Small intestine (tissue), 7 donors: ENCODE results near the gene CREB3L4. TPM values are rescaled to one million over a fixed set of nuclear protein-coding genes. Genes with fewer than 3 reads are reported as not detected.

Experiments used
- DNase-seq, 2 donors: peaks; one replicate each; pipeline versions ENCODE4 v3.0.0 to v3.0.0-alpha.2; 2013
- FAIRE-seq: peaks from 2 replicates; lab custom pipeline; 2012; peaks lifted over from hg19 to GRCh38; lab: Jason Lieb, UNC
- H3K27ac ChIP-seq, 3 donors: one replicate each; pipeline ENCODE4 v1.5.1; 2013; ENCODE audit warnings: low read length in 2 of 3, mild to moderate bottlenecking in 2 of 3, control low read depth in 1 of 3, inconsistent platforms in 1 of 3, low read depth in 1 of 3, moderate library complexity in 1 of 3
- H3K27me3 ChIP-seq, 3 donors: one replicate each; pipeline ENCODE4 v1.6.1; 2013; ENCODE audit warnings: low read length in 3 of 3, inconsistent platforms in 1 of 3; ENCODE audit not compliant: control insufficient read depth in 3 of 3, insufficient read depth in 3 of 3
- H3K36me3 ChIP-seq, 3 donors: one replicate each; pipeline ENCODE4 v1.6.1; 2013; ENCODE audit warnings: low read length in 3 of 3, inconsistent platforms in 1 of 3, low read depth in 1 of 3, mild to moderate bottlenecking in 1 of 3, moderate library complexity in 1 of 3; ENCODE audit not compliant: control insufficient read depth in 3 of 3, insufficient read depth in 2 of 3
- H3K4me1 ChIP-seq, 3 donors: one replicate each; pipeline ENCODE4 v1.6.1; 2013; ENCODE audit warnings: low read length in 2 of 3, inconsistent platforms in 1 of 3, low read depth in 1 of 3, mild to moderate bottlenecking in 1 of 3, moderate library complexity in 1 of 3; ENCODE audit not compliant: control insufficient read depth in 3 of 3, insufficient read depth in 2 of 3
- H3K4me3 ChIP-seq, 3 donors: one replicate each; pipeline ENCODE4 v1.5.1; 2013; ENCODE audit warnings: low read length in 3 of 3, control low read depth in 1 of 3, inconsistent platforms in 1 of 3, low read depth in 1 of 3, mild to moderate bottlenecking in 1 of 3, moderate library complexity in 1 of 3
- H3K9me3 ChIP-seq, 2 donors: one replicate each; pipeline ENCODE4 v1.6.1; 2013; ENCODE audit warnings: low read depth in 1 of 2, low read length in 1 of 2; ENCODE audit not compliant: control insufficient read depth in 2 of 2, insufficient read depth in 1 of 2
- WGBS, 3 donors: extraction: QIAGEN DNeasy Blood & Tissue Kit; methylation state at CpG; one replicate each; pipeline ENCODE4 v1.1.7; 2013; 5-methylcytosine and 5-hydroxymethylcytosine counted together
- polyA plus RNA-seq, 4 donors: library from polyadenylated mRNA; stranded (reverse) in 3 of 4; unstranded in 1 of 4; fragments of 200-250 nt in 3 of 4; fragments of 120-200 nt in 1 of 4; gene quantifications; one replicate each; pipeline versions ENCODE4 v1.2.1 to v1.2.3, GENCODE V29; 2013
- donor health status: healthy with polysubstance abuse.
- donor health status: control.
- donor health status: control.
- donor health status: Bipolar disorder and iron deficiency.
- donor health status: healthy.

Gene CREB3L4
- polyA plus RNA-seq, 4 donors = 5.8 to 24.1 (median 11.7) TPM

DNA sequence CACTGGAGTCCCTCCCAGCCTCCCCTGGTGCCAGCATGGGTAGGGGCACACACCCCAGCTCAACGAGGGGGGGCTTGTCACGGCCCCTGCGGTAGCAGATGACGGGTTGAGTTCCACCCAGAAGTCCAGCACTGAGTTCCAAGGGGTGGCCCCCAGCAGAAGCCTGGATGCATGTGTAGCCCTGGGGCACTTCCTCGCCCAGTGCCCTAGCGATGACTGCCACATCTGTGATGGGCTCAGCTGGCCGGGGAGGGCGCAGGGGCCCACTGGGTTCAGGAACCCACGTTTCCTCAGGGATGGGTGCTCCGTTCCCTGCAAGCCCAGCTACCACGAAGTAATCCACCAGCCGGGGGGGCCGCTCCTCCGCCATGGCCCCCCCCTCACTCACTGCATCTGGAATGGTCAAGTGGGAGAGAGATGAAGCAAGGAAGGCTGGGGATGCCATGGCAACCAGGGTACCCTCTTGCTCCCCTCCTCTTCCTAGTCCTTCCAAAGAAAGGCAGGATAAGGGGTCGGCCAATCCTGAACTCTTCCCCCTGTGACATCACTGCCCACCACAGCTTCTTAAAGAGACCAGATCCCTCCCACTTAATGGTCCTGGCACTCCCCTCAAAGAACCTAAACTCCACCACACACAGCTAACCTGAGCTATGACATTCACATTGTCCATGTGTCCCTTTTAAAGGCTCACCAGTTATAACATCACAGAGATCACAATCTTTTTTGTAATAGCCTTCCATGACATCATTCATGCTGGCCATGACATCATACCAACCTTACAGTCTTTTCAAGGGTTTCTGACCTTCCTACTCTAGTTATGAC is 23.5 kb upstream of the CREB3L4 start:
- Histone ChIP-seq H3K9me3 (no peaks in the 10 kb centered on the region), H3K4me1 (peaks cover 0 to 7% (median 0%) of the 10 kb centered on the region in 3 donors), H3K4me3 (no peak overlapping the region), H3K36me3 (peaks cover 8 to 77% (median 19%) of the 10 kb centered on the region in 3 donors), H3K27ac (peak overlapping the region in 1 of 3 donors; percentile 97), H3K27me3 (no peaks in the 10 kb centered on the region)
- WGBS, 3 donors = 86 to 87% (median 87%) methylated on average over 15 of the region's 15 CpGs
- no peak for FAIRE-seq
- no peak for DNase-seq

DNA sequence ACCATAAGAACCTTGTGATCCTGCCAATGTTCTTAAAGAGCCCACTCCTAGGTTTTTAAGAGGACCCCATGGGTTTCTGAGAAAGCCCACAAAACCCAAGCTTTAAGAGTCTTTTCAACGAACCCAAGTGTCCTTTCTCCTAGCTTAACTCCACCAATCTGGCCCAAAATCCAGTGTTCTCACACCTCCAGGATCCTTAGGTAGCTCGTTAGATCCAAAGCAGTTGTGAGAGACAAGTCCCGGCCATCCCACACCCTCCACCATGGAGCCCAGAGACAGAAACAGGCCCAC is 22.9 kb upstream of the CREB3L4 start:
- no peak for FAIRE-seq

DNA sequence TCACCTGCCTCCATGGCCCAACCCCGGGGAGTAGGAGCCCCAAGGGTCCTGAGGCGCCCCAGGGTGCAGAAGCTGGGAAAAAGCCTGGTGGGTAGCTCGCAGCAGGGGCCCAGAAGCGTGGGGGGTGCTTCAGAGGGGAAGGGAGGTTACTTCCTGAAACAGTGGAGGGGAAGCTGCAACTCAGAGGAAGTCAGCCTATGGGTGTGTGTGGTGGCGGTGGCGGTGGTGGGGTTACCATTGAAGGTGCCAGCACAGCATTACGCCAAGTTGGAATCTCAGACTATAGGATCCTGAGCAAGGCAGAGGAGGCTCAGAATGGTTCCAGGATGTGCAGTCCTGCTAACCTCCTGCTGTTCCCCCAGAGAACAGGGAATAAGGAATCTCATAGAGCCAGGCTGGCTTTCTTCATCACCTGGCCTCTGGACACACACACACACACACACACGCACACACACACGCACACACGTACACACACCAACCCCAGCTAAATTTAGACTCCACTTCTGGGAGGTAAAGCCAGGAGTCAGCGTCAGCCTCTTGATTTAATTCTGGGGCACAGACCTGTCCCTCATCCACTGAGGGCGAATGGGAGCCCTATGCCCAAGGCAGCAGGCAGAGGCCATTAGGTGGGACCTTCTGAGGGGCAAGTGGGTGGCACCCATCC is 22.4 kb upstream of the CREB3L4 start:
- FAIRE-seq = no peak
- WGBS, 3 donors = 19 to 27% (median 20%) methylated on average over 10 to 12 of the region's 12 CpGs
- peak overlapping the region; percentile 88 to 97 (median 91) for H3K27ac ChIP-seq
- no peaks in the 10 kb centered on the region for H3K9me3 ChIP-seq
- DNase-seq = peak in 1 of 2 donors; percentile 46
- H3K4me1 ChIP-seq = peaks cover 0 to 7% (median 0%) of the 10 kb centered on the region in 3 donors
- H3K36me3 ChIP-seq = peaks cover 4 to 74% (median 16%) of the 10 kb centered on the region in 3 donors
- H3K27me3 ChIP-seq = no peaks in the 10 kb centered on the region
- peak overlapping the region; percentile 87 to 95 (median 90) for H3K4me3 ChIP-seq

More for the DNA sequence above, 22.9 kb upstream of the CREB3L4 start:
- Histone ChIP-seq H3K4me1 (peaks cover 0 to 7% (median 0%) of the 10 kb centered on the region in 3 donors), H3K27me3 (no peaks in the 10 kb centered on the region), H3K36me3 (peaks cover 4 to 76% (median 20%) of the 10 kb centered on the region in 3 donors), H3K27ac (peak overlapping the region in 2 of 3 donors; percentile 88 to 97), H3K4me3 (peak overlapping the region; percentile 87 to 95 (median 90)), H3K9me3 (no peaks in the 10 kb centered on the region)
- DNase-seq = no peak
- 48 to 63% (median 57%) methylated on average over 3 of the region's 3 CpGs for WGBS, 3 donors

DNA sequence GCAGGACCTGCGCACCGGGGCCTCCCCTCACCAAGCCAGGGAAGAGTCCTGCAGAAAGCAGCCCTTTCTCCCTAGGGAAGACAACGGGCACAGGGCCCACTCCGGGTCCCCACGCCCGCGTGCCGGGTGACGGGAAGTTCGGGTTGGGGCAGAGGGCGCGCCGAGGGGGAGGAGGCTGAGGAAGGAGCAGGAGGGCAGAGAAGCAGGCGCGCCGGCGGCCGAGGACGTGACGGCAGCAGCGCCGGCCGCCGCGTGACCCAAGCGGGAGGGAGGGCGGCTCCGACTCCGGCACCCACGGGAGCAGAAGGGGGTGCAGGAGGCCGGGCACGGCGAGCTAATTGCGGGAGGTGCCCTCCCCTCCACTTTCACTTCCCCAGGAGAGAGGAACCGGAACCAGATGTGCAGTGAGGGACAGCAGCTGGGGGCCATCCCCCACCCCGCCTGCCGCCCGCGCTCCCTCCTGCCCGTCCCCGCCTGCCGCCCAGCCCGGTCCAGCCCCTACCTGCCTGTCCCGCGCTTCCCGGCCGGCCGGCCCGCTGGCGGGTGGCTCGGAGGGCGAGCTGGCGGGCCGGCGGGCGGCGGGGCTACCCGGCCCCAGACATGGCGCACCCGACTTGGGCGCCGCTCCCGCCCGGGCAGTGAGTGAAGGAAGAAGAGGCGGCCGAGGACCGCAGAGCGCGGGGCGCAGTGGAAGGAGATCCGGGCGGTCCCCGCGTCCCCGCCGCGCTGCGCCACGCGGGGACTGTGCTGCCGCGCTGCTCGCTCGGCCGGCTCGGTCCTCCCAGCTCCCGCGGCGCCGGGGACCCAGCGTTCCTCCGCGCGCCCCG is 21.7 kb upstream of the CREB3L4 start:
- peak overlapping the region; percentile 87 to 95 (median 90) for H3K4me3 ChIP-seq
- DNase-seq (peak; percentile 84 to 92), FAIRE-seq (no peak)
- H3K27ac ChIP-seq = peak overlapping the region; percentile 88 to 97 (median 91)
- H3K27me3 ChIP-seq = no peaks in the 10 kb centered on the region
- peaks cover 0 to 7% (median 0%) of the 10 kb centered on the region in 3 donors for H3K4me1 ChIP-seq
- no peaks in the 10 kb centered on the region for H3K9me3 ChIP-seq
- peaks cover 8 to 67% (median 10%) of the 10 kb centered on the region in 3 donors for H3K36me3 ChIP-seq
- 0 to 1% (median 0%) methylated on average over 32 to 95 of the region's 95 CpGs for WGBS, 3 donors

DNA sequence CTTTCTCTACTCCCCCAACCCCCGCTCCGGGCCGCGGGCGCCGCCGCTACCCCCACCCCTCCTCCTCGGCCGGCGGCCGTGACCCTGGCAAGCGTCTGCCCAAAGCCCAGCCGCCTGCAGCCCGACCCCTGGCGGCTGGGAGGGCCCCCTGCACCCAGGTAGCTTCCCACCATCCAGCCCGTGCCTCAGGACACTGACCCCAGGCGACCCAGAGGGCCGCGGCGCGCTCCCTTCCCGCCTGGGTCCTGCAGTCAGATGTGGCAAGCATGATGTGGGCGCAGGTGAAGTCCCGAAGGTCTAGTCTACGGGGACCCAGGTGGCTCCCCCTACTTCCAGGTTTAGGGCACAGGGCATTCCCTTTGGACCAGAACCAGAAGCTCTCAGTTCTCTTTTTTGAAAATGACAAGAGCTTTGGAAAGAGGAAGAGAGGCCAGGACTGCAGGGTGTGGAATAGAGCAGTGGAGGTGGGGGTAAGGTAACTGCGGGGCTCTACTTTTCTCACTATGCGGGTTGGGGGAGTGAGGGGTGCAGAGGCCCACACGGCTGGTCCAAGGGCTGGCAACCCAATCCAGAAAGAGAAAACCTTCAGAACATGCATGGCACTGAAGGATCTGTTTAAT is 21.0 kb upstream of the CREB3L4 start, which contains the start of gene DENND4B:
Gene DENND4B (minus strand): TSS at position 97 of the 620 bp plus-strand sequence. CDS start 2,344 bp downstream, outside the sequence.
- H3K4me3 ChIP-seq = peak within 1 kb of the TSS; percentile 87 to 95 (median 90)
- FAIRE-seq (no peak), DNase-seq (peak; percentile 81 to 91)
- H3K36me3 ChIP-seq = peaks cover 9 to 69% (median 14%) of the 10 kb centered on the region in 3 donors
- H3K9me3 ChIP-seq = no peaks in the 10 kb centered on the region
- peaks cover 0 to 7% (median 0%) of the 10 kb centered on the region in 3 donors for H3K4me1 ChIP-seq
- 9 to 16% (median 11%) methylated on average over 17 to 28 of the region's 28 CpGs for WGBS, 3 donors
- H3K27ac ChIP-seq = peak within 1 kb of the TSS; percentile 88 to 97 (median 91)
- no peaks in the 10 kb centered on the region for H3K27me3 ChIP-seq

DNA sequence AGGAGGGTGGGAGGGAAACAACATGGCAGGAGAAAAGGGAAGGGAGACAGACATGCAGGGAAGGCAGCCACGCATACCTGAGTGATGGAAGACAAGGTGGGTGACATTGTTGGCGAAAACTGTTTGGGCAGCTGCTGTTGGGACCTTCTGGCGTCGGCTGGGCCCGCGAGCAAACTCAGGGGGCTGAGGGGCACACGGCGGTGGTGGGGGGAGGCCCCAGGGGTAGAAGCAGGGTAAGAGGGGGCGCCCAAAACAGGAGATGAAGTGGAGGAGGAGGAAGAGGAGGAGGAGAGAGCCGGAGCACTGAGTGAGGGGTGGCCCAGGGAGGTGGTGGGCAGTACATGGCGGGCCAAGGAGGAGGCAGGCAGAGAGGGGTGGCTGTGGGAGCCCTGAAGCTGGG is 16.5 kb upstream of the CREB3L4 start:
- H3K4me1 ChIP-seq = peaks cover 0 to 12% (median under 1%) of the 10 kb centered on the region in 3 donors
- H3K9me3 ChIP-seq = no peaks in the 10 kb centered on the region
- no peaks in the 10 kb centered on the region for H3K27me3 ChIP-seq
- H3K4me3 ChIP-seq = no peak overlapping the region
- no peak overlapping the region for H3K27ac ChIP-seq
- DNase-seq (no peak), FAIRE-seq (no peak)
- H3K36me3 ChIP-seq = peaks cover 12 to 74% (median 14%) of the 10 kb centered on the region in 3 donors
- WGBS, 3 donors = 91 to 97% (median 97%) methylated on average over 11 of the region's 11 CpGs

DNA sequence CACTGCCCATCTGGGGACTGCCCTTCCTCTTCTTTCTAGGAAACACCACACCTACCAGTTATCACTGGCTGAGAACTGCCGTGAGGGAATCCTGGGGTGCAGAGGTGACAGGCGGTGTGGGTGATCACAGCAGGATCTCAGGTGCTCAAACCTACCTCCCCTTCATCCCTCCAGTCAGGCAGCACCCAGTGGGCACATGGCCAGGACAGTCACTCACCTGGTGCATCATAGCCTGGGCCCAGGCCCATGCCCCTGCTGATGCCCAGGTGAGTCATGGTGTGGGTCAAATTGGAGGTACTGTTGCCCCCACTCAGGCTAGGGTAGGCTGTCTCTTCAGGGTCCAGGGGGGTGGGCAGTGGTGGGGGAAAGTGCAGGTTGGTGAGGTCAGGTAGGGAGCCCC is 15.9 kb upstream of the CREB3L4 start:
- WGBS, 3 donors = 75 to 91% (median 90%) methylated on average over 2 of the region's 2 CpGs
- H3K27ac ChIP-seq = no peak overlapping the region
- H3K4me1 ChIP-seq = peaks cover 0 to 18% (median 5%) of the 10 kb centered on the region in 3 donors
- DNase-seq = no peak
- H3K4me3 ChIP-seq = no peak overlapping the region
- no peaks in the 10 kb centered on the region for H3K9me3 ChIP-seq
- H3K27me3 ChIP-seq = no peaks in the 10 kb centered on the region
- FAIRE-seq = no peak
- H3K36me3 ChIP-seq = peaks cover 12 to 73% (median 14%) of the 10 kb centered on the region in 3 donors
